HS-5 (cell line): ENCODE measurements around the gene TK2.

Experiments
- DNase-seq: peaks from one replicate; pipeline ENCODE4 v3.0.0-alpha.2; 2012; ENCODE audit warnings: low read depth

The TK2 gene

DNA sequence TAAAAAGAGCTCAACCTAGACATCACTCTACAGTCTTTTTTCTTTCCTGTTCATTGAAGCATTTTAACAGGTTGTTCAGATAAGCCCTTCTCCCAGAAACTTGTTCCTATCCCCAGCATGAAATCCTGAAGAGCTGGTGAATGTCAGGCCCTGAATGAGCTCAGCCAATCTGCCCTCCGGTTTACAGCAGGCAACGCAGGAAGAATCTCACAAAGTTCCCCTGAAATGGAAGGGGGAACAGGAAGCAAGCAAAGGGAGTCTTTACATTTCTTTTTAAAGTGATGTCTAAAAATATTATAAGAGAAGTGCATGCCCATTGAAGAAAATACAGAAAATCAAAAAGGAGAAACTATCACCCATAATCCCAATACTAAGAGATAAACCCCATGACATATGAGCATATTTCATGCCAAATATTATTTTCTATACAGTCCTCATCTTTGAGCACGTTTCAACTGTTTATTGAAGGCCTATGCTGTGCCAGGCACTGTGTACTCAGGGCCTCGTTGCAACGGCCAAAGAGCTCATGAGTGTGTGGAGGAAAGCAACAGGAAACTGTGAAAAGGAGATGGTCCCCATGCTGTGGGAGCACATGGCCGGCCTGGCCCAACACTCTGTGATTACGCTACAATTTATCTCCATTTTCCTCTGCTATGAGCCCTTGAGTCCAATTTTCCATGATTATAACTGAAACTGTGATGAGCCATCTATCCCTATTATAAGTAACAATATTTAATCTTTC lies 5.7 kb downstream of the TK2 start:
- DNase-seq = no peak

DNA sequence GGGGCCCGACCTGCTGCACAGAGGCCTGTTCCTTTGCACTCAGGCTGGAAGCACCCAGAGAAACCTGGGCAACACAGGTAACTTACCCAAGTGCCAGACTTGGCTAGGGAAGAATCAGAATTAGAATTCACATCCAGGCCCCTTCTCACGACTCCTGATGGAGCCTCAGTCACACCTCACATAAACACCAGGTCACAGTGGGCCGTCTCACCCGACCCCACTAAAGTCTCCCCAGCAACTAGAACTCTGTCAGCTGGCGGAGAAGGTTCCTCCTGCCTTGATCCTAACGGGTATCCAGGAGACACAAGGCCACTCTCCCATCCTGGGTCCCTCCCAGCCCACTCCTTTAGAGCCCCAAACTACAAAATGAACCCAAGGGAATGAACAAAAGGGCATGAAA lies 6.4 kb downstream of the TK2 start:
- no peak for DNase-seq

DNA sequence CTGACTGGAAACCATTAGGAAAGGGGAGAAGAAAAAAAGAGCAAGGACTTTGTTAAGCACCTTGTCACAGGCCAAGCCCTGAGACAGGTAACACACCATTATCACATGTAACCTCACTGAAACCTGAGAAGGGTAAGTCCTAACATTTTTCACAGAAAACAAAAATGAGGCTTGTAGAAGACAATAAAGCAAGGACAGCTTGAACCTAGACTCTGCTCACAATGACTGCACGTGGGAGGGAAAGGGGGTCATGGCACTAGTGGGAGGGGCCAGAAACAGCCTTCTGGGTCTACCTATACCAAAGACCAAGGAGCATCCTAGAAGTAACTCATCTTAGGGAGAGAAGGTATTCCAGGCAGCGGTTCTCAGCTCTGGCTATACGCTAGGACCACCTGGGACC lies 7.5 kb downstream of the TK2 start:
- DNase-seq = no peak

DNA sequence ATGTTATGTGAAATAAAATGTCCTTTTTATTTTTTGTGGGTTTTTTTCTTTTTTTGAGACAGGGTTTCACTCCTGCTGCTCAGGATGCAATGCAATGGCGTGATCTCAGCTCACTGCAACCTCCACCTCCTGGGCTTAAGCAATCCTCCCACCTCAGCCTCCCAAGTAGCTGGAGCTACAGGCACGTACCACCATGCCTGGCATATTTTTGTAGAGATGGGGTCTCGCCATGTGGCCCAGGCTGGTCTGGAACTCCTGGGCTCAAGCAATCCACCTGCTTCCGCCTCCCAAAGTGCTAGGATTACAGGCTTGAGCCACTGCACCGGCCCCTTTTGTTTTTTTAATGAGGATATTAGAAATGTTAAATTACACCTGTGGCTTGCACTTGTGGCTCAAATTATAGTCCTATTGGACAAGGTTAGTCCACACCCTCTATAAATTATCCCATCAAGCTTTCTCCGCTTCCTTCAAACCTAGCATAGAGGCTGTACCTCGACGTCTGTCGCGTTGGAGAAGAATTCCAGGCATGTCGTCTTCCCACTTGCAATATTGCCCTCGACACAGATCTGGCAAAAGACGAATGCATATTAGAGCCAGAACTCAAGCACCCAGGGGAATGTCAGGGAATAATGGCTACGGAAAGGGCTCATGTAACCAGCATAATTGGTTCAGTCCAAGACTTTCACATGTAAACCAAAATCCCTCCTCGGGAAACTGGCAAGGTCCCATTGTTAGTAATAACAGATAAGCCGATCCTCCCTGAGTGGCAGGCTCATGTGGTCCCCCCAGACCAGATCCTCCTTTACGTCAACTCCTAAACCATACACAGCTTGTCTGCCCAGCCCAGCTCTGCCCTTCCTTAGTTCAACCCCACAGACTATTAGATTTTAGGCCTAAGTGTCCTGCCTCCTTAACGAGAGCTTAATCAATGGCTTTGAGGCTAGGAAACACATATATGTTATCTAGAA lies 8.2 kb downstream of the TK2 start:
- no peak for DNase-seq

DNA sequence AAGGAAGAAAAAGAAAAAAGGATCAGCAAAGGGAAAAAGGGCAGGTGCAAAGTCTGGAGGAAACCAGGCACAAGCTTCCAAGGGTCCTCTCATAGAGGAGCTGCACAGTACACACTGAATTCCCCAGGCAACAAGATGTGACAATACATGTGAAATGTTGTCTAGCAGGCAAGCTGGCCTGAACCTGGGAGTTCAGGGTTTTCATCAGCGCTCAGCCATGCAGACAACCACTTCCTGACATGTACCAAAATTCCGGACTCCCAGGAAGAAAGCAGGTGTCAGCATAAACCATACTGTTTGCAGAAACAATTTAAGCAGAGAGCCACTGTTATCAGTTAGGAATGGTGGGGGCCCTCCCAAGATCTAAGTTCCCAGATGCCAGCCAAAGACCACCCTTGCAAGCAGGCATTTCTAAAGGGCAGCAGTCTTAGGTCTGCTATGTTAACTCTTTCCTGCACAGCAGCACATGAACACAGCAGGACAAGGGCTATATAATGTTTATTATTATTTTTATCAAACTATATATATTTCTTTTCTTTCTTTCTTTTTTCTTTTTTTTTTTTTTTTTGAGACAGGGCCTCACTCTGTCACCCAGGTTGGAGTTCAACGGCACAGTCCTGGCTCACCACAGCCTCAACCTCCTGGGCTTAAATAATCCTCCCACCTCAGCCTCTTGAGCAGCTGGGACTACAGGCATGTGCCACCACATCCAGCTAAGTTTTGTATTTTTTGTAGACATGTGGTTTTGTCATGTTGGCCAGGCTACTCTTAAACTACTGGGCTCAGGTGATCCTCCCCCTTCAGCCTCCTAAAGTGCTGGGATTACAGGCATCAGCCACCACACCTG lies 10.1 kb downstream of the TK2 start:
- no peak for DNase-seq

DNA sequence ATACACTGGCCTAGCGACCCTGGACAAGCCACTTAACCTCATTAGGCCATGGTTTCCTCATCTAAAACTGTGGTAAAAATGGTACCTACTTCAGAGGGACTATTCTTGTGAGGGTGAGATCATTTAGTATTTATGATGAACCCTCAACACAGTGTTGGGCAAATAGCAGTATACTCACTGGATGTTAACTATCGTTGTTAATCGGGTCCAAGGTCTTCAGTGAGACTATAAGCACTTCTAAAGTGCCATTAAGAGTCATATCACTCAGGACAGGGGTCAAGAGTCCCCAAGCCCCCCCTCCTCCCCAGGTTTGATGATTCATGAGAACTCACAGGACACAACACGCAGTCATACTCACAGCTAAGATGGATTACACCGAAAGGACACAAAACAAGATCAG lies 11.0 kb downstream of the TK2 start:
- no peak for DNase-seq

DNA sequence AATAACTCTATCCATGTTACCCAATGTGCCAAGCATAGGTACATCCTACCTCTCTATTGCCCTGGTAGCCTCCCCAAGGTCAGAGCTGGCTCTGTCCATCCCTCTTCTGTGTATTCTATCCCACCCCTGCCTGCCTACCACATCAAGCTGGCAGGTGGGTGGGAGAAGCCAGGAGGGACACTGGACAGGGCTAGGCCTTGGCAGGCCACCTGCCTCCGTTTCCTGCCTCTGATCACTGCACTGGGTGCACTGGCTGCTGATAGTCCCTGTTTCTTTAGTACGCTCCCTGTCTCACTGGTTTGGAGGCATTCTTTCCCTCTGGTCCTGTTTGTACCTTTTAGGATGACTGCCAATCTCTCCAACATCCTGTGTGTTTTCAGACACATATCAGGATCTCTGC lies 12.7 kb downstream of the TK2 start:
- no peak for DNase-seq

DNA sequence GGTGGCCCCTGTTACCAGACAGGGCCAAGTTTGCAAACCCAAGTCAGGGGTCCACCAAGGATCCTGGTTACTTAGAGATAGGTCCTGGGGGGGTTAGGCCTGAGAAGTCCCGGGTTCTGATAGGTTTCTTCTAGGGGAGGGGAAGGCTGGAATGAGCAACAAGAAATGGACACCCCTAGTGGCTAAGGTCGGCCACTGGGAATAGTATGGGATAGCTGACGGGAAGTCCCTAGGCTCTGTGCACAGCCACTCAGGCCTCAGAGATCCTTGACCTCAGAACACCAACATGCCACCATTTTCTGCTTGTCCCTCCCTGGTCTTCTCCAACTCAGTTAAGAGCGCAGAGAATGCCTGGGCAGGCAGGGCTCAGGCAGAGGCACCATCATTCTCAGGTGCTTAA lies 13.4 kb downstream of the TK2 start:
- no peak for DNase-seq

DNA sequence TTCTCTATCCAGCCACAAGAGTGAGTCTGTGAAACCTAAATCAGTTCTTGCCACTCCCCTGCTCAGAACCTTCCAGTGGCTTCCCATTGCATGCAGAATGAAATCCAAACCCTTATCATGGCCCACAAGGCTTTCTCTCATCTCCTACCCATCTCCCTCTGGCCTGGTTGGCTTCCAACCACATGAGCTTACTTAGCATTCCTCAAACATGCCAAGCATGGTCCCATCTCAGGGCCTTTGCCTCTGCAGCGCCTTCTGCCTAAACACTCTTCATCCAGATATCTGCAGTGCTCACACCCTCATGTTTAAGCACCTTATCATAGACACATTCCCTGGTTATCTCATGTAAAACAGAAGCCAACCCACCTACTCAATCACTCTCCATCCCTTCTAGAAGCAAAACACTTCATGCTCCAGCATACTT lies 15.5 kb downstream of the TK2 start:
- no peak for DNase-seq

DNA sequence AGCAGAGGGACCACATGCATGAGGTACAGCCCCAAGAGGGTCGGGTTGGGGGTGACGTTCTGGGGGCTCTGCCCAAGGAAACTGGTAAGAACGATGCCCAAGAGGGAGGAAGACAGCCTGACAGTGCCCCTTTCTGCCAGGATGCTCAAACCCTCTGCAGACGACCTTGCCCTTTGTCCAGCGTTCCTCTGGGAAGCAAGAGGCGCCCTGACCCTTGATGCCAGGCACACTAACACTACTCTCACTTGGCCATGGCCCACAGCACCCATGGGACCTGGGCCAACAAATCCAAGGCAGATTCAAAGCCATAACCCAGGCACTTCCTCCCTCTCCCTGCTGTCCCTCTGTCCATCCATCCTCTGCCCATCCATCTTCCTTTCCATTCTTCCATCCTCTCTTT lies 20.4 kb downstream of the TK2 start:
- no peak for DNase-seq

DNA sequence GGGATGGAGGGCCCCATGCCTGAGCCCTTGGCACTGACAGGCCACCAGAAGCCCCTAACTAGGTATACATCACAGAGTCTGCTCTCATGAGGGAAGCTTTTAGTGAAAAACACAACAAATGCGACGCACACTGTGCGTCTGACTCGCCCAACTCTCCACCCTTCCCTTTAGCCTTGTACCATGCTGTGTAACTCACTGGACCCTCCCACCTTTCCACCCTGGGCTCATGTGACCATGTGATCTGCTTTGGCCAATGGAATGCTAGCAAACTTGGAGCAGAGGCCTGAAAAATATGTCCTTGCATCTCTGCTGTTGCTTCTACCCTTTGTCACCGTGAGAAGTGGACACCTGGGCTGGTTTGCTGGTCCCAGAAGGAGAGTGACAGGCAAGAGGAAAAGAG lies 21.6 kb downstream of the TK2 start:
- DNase-seq = no peak

DNA sequence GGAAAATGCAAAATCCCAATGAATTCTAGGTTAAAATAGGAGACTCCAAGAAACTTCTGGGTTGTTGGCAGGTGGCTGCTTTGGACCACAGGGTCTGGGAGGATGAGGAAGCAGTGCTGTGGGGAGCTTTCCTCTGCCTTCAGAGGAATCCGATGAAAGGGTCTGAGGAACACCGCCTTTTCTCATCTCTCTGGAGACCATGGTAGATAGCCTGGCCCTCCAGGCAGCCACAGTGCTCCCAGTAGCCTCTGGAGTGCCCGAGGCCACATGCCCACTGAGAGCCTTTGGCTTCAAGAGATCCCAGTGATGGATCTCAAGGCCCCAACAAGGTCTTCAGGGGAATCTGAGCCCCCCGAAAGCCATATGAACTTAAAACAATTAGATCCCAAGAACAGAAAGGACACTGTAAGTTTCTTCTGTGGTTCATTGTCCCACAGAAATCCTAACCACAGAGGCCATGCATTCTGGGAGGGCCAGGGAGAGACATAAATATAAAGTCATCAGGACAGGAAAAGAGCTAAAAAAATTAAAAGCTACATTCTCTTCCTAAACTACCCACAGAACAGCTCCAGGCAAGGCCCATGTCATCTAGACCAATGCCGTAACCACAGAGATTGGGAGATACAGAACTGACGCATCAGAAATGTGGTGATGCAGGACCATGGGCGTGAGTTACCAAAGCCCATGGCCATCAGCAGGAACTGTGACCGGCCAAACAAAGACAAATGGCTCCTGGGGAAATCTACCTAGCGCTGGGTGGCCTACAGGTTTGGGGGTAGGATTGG lies 24.3 kb downstream of the TK2 start:
- DNase-seq = no peak

DNA sequence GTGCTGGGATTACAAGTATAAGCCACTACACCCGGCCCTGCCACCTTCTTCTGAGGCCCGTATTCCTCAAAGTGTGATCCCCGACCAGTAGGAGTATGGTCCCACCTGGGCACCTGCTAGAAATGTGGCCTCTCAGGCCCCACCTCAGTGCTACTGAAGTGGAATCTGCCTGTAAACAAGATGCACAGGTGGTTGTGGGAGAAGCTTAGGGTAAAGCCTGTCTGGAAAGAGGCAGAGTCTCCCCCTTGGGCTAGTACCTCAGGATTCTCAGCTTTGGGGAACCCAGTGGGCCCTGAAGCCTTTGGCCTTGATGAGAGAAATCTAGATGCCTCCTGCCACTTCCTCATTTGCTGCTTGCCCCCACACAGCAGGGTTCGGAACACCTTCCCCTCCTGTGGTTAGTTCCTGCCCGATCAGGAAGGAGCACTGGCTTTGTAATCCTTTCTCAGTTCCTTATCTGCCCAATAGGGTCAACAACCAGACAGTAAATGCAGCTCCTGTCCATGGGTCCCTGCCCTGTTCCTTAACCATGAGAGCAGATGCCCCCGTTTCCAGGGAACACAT lies 25.2 kb downstream of the TK2 start:
- no peak for DNase-seq

DNA sequence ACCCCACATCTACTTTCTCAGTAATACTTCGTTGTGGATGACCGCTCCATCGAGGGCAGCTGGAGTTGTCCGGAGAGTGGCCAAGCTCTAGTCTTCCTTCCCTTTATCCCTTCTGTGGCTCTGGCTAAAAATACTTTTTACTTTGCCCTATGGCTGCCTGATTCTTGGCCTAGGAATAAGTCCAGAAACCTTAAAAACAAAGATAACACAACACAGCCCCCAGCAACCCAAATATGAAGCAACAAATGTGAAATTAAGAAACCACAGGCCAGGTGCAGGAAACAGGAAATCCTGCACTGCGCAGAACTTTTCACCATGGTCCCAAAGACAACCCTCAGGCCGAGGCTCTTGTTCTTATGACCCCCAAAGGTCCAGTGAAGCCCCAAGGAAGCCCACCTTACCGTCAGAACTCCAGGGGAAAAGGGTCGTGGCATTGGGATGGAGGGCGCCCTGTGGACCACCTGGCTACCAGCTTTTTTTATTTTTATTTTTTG lies 26.0 kb downstream of the TK2 start:
- DNase-seq = no peak

DNA sequence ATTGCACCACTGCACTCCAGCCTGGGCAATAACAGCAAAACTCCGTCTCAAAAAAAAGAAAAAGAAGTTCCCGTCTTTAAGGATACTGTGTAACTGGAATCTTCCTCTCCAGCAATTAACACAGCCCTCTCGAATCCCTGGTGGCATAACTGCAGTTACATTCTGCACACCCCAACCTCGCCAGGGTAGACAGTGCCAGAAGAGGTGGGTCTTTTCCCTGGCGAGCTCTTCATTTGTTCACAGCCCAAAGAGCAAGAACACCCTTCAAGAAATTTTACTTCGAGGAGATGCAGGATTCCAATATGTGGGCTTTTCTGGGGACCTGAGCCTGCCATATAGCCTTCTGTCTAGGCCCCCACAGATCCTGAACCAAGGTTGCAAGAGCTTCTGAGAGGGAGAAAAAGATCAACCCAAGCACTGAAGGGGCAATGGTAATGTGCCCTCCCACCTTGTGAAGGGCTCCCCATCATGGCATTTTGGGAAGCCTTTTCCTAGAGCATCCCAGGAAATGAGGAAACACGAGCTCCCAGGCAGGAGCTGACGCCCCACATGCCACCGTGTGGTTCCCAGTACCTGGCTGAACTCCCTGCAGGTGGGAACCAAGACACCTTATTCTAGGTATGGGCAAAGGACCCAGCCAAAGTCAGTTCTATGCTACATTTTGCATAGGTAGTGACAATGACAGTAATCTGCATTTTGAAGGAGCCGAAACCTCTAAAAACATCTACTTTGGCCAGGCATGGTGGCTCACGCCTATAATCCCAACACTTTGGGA lies 26.9 kb downstream of the TK2 start:
- no peak for DNase-seq

DNA sequence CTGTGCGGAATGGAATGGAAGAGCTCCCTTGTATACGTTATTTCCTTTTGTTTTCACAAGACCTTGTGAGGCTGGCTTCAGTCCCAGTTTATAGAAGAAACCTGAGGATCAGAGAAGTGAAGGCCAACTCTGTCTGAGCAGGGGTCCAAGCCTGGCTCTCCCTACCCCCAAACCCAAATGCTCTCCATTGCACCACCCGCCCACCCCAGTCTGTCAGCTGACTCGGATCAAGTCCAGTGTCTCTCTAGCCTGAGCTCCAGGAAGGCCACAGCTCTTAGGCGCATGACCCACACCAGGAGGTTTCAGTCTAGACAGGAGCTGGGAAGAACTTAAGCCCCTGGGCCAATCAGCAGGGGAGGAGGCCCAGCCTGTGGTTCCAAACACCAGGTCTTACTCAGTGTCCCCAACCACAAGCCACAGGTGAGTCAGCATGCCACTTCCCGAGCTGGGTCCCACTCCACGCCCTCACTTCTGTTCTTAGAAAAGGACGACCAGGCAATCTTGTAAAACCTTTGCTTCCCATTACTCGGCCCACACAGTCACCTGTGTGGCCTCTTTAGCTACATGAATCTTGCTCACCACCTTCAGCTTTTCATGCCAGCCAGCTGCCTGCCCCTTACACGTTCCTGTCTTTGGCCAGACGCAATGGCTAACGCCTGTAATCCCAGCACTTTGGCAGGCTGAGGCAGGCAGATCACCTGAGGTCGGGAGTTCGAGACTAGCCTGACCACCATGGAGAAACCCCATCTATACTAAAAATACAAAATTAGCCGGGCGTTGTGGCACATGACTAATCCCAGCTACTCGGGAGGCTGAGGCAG lies 27.8 kb downstream of the TK2 start:
- DNase-seq = peak; percentile 53

DNA sequence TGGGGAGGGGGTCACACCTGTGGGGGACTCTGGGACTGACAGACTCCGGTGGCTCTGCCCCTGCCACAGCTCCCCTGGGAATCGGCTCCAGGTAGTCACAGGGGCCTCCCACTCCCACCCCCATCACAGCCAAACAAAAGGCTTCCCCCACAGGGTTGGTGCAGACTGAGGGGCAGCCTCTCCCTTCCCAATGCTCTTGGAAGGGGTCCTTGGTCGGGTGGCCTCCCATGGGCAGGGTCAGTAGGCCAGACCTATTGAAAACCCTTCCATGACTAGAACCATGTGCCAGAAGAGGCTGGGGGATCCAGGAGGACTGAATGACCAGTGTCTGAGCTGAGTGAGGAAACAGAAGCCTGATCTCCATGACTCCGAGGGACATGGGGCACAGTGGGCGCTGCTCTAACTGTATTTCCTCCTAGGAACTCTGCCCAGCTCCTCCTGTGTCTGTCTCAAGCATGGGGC lies 28.6 kb downstream of the TK2 start:
- no peak for DNase-seq

DNA sequence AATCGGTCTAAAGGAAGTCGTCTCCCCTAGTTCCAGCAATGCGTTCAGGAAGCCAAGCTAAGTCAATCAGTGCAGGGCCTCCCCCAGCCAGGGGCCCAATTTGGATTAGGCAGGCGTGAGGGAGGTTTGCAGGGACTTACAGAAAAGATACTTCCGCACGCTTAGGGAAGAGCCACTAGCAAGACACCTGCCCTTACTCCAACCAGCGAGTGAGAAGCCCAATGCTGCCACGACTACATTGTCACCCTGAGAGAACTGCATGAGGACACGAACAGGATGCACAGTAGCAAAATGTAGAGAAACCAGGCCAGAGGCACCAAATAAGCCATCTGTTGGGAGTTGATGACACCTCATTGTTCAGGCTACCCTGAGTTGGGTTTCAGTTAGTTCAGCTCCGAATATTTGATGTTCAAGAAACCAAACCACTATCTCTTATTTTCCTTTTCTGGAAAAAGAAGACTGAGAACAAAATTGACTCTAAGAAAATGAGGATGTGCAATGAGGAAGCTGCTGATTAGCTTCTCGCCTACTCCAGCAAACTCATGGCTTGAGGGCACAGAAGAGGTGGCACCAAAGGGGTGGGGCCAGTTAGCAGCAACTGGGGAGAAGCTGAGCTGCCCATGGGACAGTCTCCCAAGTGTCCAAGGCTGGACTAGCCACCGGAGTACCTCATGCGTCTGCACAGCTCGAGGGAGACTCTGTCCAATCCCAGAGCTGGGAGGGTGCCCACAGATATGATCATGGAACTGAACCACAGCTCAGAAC lies 29.3 kb downstream of the TK2 start:
- no peak for DNase-seq
